Activated effector memory CD4-positive, alpha-beta T cell treated with Interleukin-2 at 50 U/mL for 16 hours (primary cell): ENCODE results near the gene GRAMD1B.
"Not testable (repeated sequence)": the region's sequence is repeated elsewhere in the genome, so short reads cannot be mapped to it uniquely, and the experiment has no call there.

Source experiments
- DNase-seq: peaks from one replicate; pipeline ENCODE4 v3.0.0-alpha.2; 2020

GRAMD1B gene

GRCh38 chr11:123448823-123449222, 18.8 kb downstream of the GRAMD1B start:
- no peak for DNase-seq

- DNase-seq = no peak
These were observed 19.4 kb downstream of the GRAMD1B start for GRCh38 chr11:123449436-123449835.

- DNase-seq = no peak
These were observed 20.6 kb downstream of the GRAMD1B start for GRCh38 chr11:123450623-123451022.

GRCh38 chr11:123451183-123451781, 21.2 kb downstream of the GRAMD1B start:
- DNase-seq = no peak

- no peak for DNase-seq
These were observed 22.7 kb downstream of the GRAMD1B start for GRCh38 chr11:123452794-123453193.

GRCh38 chr11:123454060-123454651, 24.1 kb downstream of the GRAMD1B start:
- peak; percentile 40 for DNase-seq

- DNase-seq = no peak
These were observed 24.7 kb downstream of the GRAMD1B start for GRCh38 chr11:123454796-123455195.

GRCh38 chr11:123456448-123456847, 26.4 kb downstream of the GRAMD1B start:
- not testable (repeated sequence) for DNase-seq

- DNase-seq = no peak
These were observed 27.2 kb downstream of the GRAMD1B start for GRCh38 chr11:123457187-123457770.

- DNase-seq = no peak
These were observed 28.4 kb downstream of the GRAMD1B start for GRCh38 chr11:123458501-123458900.

- no peak for DNase-seq
These were observed 30.1 kb downstream of the GRAMD1B start for GRCh38 chr11:123460012-123460700.

GRCh38 chr11:123461164-123461563, 31.1 kb downstream of the GRAMD1B start:
- DNase-seq = no peak

GRCh38 chr11:123465667-123466066, 35.6 kb downstream of the GRAMD1B start:
- not testable (repeated sequence) for DNase-seq

GRCh38 chr11:123466172-123466571, 36.1 kb downstream of the GRAMD1B start:
- not testable (repeated sequence) for DNase-seq

- DNase-seq = no peak
These were observed 39.0 kb downstream of the GRAMD1B start for GRCh38 chr11:123469089-123469488.

GRCh38 chr11:123469586-123469985, 39.5 kb downstream of the GRAMD1B start:
- no peak for DNase-seq

- no peak for DNase-seq
These were observed 40.8 kb downstream of the GRAMD1B start for GRCh38 chr11:123470842-123471241.

- no peak for DNase-seq
These were observed 42.3 kb downstream of the GRAMD1B start for GRCh38 chr11:123472236-123472935.

GRCh38 chr11:123473941-123474677, 44.0 kb downstream of the GRAMD1B start:
- no peak for DNase-seq

- no peak for DNase-seq
These were observed 44.9 kb downstream of the GRAMD1B start for GRCh38 chr11:123474994-123475393.

- no peak for DNase-seq
These were observed 45.4 kb downstream of the GRAMD1B start for GRCh38 chr11:123475469-123475868.

GRCh38 chr11:123477205-123477907, 47.3 kb downstream of the GRAMD1B start:
- DNase-seq = no peak
